ENCODE results near the gene MEN1. TPM values are rescaled to one million over a fixed set of nuclear protein-coding genes. Genes with fewer than 3 reads are reported as not detected.

MEN1 gene
- total RNA-seq (2022; extraction: Qiagen RNA extraction; ENCODE audit: low read depth) = 32.5 to 49.0 TPM (median 43.6 TPM) in 5 replicates

DNA sequence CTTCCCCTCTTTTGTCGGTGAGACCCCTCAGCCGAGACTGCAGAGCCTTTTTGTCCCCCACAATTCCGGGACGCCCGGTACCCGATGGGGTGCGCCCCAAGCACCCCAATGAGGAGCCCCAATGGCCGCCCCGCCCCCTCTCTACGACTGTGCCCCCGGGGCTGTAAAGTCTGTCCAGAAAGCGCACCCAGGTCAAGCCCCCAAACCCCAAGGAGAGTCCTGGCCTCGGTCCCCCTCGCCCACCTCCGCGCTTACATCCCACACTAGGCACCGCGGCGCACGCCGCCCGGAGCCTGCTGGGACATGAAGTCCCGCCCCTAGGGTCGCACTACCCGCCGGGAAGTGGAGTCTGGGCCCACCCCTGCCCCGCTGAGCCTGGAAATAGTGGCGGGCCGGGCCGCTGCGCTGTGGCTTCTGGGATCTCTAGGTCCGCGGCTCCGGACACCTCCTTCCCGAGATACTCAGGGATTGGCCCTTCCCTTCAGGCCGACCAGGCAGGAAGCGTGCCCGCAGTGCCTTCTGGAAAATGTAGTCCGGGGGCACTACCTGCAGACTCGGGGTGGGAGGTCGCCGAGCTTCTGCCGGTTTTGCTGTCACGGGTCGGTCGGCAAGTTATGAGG, at the start of gene MEN1:
MEN1 (minus strand) TSS at position 281 of the 620 bp plus-strand sequence. CDS start 442 bp downstream, outside the sequence.

DNA sequence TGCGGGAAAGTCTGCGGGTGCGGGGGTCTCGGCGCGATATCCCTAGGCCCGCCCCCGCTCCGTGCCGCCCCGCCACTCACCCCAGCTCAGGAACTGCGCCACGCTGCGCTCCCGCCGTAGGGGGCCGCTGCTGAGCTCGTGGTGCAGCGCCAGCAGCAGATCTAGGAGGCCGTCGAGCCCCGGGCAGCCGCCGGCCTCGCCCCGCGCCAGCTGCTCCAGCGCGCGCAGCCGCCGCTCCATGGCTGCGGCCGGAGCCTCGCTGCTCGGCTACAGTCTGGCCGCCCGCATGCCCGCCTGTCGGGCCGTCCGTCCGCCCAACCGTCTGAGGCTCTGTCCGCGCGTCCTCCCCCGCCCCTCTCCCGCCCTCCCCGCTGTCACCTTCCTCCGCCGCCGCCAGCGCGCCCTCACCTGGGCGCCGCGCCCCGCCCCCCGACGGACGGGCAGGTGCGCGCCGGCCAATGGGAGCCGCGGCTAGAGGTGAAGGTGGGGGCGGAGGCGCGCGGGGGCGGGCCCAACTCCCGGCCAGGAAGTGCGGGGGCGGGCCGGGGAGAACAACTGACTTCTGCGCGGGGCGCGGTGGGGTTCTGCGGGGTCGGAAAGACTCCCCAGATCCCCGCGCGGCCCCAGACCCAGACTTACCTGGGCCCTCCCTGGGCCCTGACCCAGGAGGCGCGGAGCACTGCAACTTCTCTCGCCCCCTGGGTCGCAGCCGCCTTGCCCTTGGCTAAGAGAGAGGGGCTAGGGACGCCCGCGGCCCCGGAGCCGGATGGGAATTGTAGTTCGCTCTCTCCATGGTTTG, 34.2 kb upstream of the MEN1 start, which contains the start of gene CDC42BPG:
CDC42BPG (minus strand) TSS at position 324 of the 799 bp plus-strand sequence; CDS start at position 240, 84 bp downstream.

DNA sequence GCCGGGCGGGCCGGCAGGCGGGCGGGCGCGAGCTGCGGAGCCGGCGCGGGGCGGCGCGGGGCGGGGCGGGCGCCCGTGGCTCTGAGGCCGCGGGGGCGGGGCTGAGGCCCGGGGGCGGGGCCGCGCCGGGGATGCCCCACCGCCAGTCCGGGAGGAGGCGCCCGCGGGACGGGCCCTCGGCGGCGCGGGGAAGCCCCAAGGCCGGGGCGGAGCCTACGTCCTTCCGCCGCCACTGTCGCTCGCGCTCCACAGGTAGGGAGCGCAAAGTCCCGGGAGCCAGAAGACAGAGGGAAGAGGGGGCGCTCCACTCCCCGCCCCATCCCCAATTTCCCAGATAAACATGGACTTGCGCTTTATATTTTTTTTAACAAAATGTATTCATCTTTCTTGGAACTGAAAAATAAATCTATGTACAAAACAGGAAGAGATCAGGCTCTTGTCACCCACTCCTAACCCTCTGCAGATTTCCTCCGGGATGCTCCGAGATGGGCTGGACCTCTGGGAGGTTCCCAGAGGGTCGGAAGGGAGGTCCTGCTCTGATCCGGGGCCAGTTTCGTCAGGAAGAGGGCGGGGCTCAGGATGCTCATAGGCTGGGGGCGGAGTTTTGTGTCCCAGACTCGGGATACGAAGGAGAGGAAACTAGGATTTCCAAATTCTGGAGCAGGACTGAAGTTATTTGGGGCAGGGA, 7.0 kb downstream of the MEN1 start, which contains the start of gene MAP4K2:
MAP4K2 (minus strand) TSS at position 57 of the 688 bp plus-strand sequence. CDS start 65 bp downstream, outside the sequence.

DNA sequence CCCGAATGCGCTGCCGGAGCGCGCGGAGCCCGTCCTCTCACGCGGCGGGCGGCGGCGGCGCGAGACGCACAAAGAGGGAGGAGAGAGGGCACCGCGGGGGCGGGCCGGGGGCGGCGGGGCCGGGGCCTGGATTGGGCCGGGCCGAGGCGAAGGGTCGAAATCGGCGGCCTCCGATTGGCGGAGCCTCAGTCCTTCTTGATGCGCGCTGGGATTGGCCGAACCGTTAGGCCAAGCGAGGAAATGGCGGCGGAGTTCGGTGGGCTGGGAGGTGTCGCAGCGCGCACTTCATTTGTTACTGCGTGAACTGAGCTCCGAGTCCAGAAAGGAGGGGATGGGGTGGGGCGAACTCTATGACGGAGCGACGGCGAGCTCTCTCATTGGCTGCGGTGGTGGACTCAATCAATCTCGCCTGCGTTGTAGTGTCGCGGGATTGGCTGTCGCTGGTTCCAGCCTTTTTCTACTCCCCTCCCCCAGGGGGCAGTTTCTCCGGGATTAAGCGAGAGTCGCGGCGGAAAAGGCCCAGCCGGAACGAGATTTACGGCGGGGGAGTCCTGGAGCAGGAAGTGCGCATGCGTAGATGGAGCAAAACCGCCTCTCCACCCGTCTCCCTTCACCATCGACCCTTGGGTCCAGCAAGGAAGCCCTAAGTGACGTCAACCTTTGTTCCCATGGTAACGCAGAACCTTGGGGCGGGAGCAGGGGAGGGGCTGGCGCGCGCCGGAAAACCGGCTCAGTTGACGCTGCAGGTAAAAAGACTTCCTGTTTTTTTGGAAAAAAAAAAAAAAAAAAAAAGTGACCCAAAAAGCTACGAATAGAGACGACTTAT, 31.7 kb downstream of the MEN1 start, which contains the start of gene SF1:
SF1 (minus strand) TSS at position 70 of the 826 bp plus-strand sequence. CDS start 150 bp downstream, outside the sequence.

DNA sequence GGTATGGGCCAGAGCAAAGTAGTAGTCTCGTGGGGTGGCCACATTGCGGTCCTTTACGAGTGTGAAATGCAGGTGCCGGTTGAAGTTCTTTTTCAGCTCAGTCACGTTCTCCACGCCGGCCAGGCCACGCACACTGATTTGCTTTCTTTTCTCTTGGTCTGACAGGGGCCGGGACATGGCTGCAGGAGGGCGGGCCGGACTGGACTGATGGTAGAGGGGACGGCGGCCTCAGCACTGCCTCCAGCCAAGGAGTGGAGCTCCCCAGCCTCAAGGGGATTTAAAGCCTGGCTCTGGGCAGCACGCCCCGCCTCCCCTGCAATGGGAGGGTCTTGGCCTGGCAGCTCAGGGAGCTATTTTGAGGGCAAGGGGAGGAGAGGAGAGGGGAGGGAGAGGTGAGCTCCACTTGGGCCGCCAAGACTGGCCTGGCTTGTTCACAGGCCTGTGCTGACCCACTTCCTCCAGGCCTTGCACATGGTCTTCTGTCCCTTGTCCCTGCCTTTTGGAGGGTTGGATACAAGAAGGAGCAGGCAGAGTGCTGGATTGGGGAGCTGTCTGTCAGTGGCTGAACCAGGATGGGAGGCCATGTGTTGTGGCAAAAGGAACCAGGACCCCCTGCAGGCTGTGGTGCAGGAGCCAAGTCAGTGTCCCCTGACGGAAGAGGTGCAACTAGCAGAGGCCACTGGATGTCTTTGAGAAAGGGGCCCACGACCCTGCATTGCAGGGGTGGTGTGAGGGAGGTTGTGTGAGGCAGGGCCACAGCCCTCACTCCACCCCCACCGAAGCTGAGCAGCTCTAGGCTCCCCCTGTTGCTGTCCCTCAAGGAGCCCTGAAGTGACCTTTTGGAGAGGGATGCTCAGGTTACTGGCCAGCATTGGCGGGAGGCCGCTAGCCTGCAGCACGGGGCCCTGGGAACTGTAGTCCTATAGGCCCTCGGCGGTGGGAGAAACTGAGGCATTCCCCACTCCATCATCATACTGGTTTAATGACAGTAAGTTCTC, 50.3 kb downstream of the MEN1 start, which contains the start of gene PYGM:
PYGM (minus strand) TSS at position 253 of the 998 bp plus-strand sequence; CDS start at position 177, 76 bp downstream.

Other genes starting within 250 kb of the MEN1 start
- not detected in 5 replicates for gene SLC22A12, start 219.3 kb downstream of the MEN1 start, total RNA-seq (2022; extraction: Qiagen RNA extraction; ENCODE audit: low read depth)
- 0.03 to 0.30 TPM (median 0.12 TPM) in 5 replicates for gene NRXN2, start 87.4 kb downstream of the MEN1 start, total RNA-seq (2022; extraction: Qiagen RNA extraction; ENCODE audit: low read depth)
- 0.74 to 1.4 TPM (median 1.1 TPM) in 5 replicates for gene RASGRP2, start 66.4 kb downstream of the MEN1 start, total RNA-seq (2022; extraction: Qiagen RNA extraction; ENCODE audit: low read depth)
- gene PYGM, start 50.6 kb downstream of the MEN1 start, total RNA-seq (2022; extraction: Qiagen RNA extraction; ENCODE audit: low read depth) = 0.23 to 0.79 TPM (median 0.29 TPM) in 5 replicates
- gene SF1, start 32.0 kb downstream of the MEN1 start, total RNA-seq (2022; extraction: Qiagen RNA extraction; ENCODE audit: low read depth) = 166 to 232 TPM (median 185 TPM) in 5 replicates
- gene MAP4K2, start 7.3 kb downstream of the MEN1 start, total RNA-seq (2022; extraction: Qiagen RNA extraction; ENCODE audit: low read depth) = 7.8 to 9.8 TPM (median 8.8 TPM) in 5 replicates
- 1.4 to 1.8 TPM (median 1.6 TPM) in 5 replicates for gene CDC42BPG, start 34.1 kb upstream of the MEN1 start, total RNA-seq (2022; extraction: Qiagen RNA extraction; ENCODE audit: low read depth)
- gene EHD1, start 68.1 kb upstream of the MEN1 start, total RNA-seq (2022; extraction: Qiagen RNA extraction; ENCODE audit: low read depth) = 108 to 167 TPM (median 145 TPM) in 5 replicates
- gene ATG2A, start 106.7 kb upstream of the MEN1 start, total RNA-seq (2022; extraction: Qiagen RNA extraction; ENCODE audit: low read depth) = 16.1 to 24.5 TPM (median 22.2 TPM) in 5 replicates
- 5.4 to 8.6 TPM (median 6.1 TPM) in 5 replicates for gene PPP2R5B, start 114.1 kb upstream of the MEN1 start, total RNA-seq (2022; extraction: Qiagen RNA extraction; ENCODE audit: low read depth)
- not detected in 5 replicates for gene GPHA2, start 125.3 kb upstream of the MEN1 start, total RNA-seq (2022; extraction: Qiagen RNA extraction; ENCODE audit: low read depth)
- gene MAJIN, start 161.6 kb upstream of the MEN1 start, total RNA-seq (2022; extraction: Qiagen RNA extraction; ENCODE audit: low read depth) = 0.10 TPM in 1 of 5 replicates, not detected in the others
- gene BATF2, start 186.4 kb upstream of the MEN1 start, total RNA-seq (2022; extraction: Qiagen RNA extraction; ENCODE audit: low read depth) = 0.71 to 1.3 TPM (median 1.1 TPM) in 5 replicates
- gene ARL2, start 203.6 kb upstream of the MEN1 start, total RNA-seq (2022; extraction: Qiagen RNA extraction; ENCODE audit: low read depth) = 158 to 190 TPM (median 185 TPM) in 5 replicates
- 22.8 to 24.5 TPM (median 23.7 TPM) in 5 replicates for gene SNX15, start 216.9 kb upstream of the MEN1 start, total RNA-seq (2022; extraction: Qiagen RNA extraction; ENCODE audit: low read depth)
- gene SAC3D1, start 230.7 kb upstream of the MEN1 start, total RNA-seq (2022; extraction: Qiagen RNA extraction; ENCODE audit: low read depth) = 32.2 to 54.3 TPM (median 50.2 TPM) in 5 replicates
- not detected in 5 replicates for gene NAALADL1, start 248.0 kb upstream of the MEN1 start, total RNA-seq (2022; extraction: Qiagen RNA extraction; ENCODE audit: low read depth)

Measured in A549 treated with CpdA at 1 μM for 4 hours (cell line).